D341Med (cell line): ENCODE data around the gene ABCC9.

Experiments
- DNase-seq: peaks from one replicate; pipeline ENCODE4 v3.0.0; 2012; ENCODE audit warnings: low spot score

Gene ABCC9

GRCh38 chr12:21773806-21774205, 167.4 kb downstream of the ABCC9 start:
- DNase-seq = peak; percentile 42

- DNase-seq = peak; percentile 65
Observed at GRCh38 chr12:21773263-21773741, 167.9 kb downstream of the ABCC9 start.

- DNase-seq = no peak
Observed at GRCh38 chr12:21771311-21771710, 169.9 kb downstream of the ABCC9 start.

GRCh38 chr12:21769307-21769706, 171.9 kb downstream of the ABCC9 start:
- DNase-seq = no peak

- DNase-seq = no peak
Observed at GRCh38 chr12:21766403-21766802, 174.8 kb downstream of the ABCC9 start.

GRCh38 chr12:21764950-21765349, 176.3 kb downstream of the ABCC9 start:
- no peak for DNase-seq

- DNase-seq = no peak
Observed at GRCh38 chr12:21764065-21764464, 177.2 kb downstream of the ABCC9 start.

- no peak for DNase-seq
Observed at GRCh38 chr12:21763531-21763930, 177.7 kb downstream of the ABCC9 start.

GRCh38 chr12:21759737-21760136, 181.5 kb downstream of the ABCC9 start:
- DNase-seq = no peak

- DNase-seq = no peak
Observed at GRCh38 chr12:21757735-21758134, 183.5 kb downstream of the ABCC9 start.

- DNase-seq = no peak
Observed at GRCh38 chr12:21756699-21757098, 184.5 kb downstream of the ABCC9 start.

- DNase-seq = no peak
Observed at GRCh38 chr12:21751517-21751916, 189.7 kb downstream of the ABCC9 start.
